ENCODE results near the gene HOXD3.

Gene HOXD3

GRCh38 chr2:176186024-176186423 is 28.9 kb downstream of the HOXD3 start:
- TF ChIP-seq REST (IDR thresholded peaks at IDR 0.05; ENCODE audit: insufficient read depth in 1 of 2, low read depth in 2 of 2, low read length in 2 of 2), result no peak

DNA sequence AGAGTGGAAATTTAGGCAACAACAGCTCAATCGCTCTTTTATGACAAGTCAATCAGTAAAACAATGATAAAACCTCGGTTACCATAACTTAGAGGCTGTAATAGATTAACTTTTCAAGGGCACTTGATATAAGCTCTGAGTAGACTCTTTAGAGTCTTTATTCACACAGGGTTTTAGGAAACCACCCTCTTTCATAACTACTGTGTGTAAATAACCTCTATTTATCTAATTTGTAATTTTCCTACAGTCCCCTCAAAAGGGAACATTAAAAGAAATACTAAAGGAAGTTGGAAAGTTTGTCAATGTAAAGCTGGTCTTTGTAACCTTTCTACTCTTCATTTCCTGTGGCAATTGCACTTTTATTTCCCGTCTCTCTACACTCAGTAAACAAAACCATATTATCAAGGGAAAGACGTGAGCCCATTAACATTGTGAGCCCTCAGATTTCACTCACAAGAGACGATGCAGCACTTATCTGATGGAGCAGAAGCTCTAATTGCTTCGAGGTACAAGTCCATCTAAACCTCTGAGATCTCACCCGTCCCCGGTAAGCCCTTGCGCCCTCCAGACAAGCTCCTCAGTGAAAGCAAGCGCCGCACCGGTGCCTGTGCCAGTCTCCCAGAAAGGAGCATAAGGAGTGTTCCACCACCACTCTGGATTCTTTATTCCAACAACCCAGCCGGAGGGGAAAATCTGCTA is 30.2 kb downstream of the HOXD3 start:
- TF ChIP-seq FOXP2 (optimal IDR thresholded peaks at IDR 0.05; ENCODE audit: borderline replicate concordance, extremely low read depth, extremely low read length, insufficient read depth) (no peak), POLR2AphosphoS5 (IDR thresholded peaks at IDR 0.05; ENCODE audit: low read depth, low read length) (no peak), REST (IDR thresholded peaks at IDR 0.05; ENCODE audit: insufficient read depth in 1 of 2, low read depth in 2 of 2, low read length in 2 of 2) (no peak), SIN3A (IDR thresholded peaks at IDR 0.05; ENCODE audit: borderline replicate concordance, insufficient read depth, low read length) (no peak), TAF1 (IDR thresholded peaks at IDR 0.05; ENCODE audit: borderline replicate concordance, insufficient read depth, low read length) (no peak)

- TF ChIP-seq TAF1 (IDR thresholded peaks at IDR 0.05; ENCODE audit: borderline replicate concordance, insufficient read depth, low read length) (no peak), SIN3A (IDR thresholded peaks at IDR 0.05; ENCODE audit: borderline replicate concordance, insufficient read depth, low read length) (no peak), REST (IDR thresholded peaks at IDR 0.05; ENCODE audit: insufficient read depth in 1 of 2, low read depth in 2 of 2, low read length in 2 of 2) (no peak), POLR2AphosphoS5 (IDR thresholded peaks at IDR 0.05; ENCODE audit: low read depth, low read length) (no peak), FOXP2 (optimal IDR thresholded peaks at IDR 0.05; ENCODE audit: borderline replicate concordance, extremely low read depth, extremely low read length, insufficient read depth) (no peak)
These were observed 31.0 kb downstream of the HOXD3 start, which contains the start of gene HOXD1 for GRCh38 chr2:176187899-176188773. HOXD1 (plus strand) TSS chr2:176188668; CDS start chr2:176188802, 134 bp downstream.

DNA sequence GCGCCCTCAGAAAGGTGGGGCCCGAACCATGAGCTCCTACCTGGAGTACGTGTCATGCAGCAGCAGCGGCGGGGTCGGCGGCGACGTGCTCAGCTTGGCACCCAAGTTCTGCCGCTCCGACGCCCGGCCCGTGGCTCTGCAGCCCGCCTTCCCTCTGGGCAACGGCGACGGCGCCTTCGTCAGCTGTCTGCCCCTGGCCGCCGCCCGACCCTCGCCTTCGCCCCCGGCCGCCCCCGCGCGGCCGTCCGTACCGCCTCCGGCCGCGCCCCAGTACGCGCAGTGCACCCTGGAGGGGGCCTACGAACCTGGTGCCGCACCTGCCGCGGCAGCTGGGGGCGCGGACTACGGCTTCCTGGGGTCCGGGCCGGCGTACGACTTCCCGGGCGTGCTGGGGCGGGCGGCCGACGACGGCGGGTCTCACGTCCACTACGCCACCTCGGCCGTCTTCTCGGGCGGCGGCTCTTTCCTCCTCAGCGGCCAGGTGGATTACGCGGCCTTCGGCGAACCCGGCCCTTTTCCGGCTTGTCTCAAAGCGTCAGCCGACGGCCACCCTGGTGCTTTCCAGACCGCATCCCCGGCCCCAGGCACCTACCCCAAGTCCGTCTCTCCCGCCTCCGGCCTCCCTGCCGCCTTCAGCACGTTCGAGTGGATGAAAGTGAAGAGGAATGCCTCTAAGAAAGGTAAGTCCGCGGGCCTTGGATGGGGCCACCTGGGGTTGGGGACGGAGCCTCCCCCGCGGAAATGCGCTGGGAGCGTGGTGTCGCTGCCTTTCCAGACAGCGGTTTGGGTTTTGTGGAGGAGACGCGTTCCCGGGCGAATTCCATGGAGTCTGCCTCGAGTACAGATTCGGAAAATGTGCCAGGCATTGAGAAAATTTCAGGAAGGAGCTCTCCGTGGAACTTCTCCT is 31.9 kb downstream of the HOXD3 start:
- TF ChIP-seq POLR2AphosphoS5 (IDR thresholded peaks at IDR 0.05; ENCODE audit: low read depth, low read length), result no peak
- TF ChIP-seq TAF1 (IDR thresholded peaks at IDR 0.05; ENCODE audit: borderline replicate concordance, insufficient read depth, low read length), result no peak
- TF ChIP-seq SIN3A (IDR thresholded peaks at IDR 0.05; ENCODE audit: borderline replicate concordance, insufficient read depth, low read length), result no peak
- TF ChIP-seq REST (IDR thresholded peaks at IDR 0.05; ENCODE audit: insufficient read depth in 1 of 2, low read depth in 2 of 2, low read length in 2 of 2), result no peak

All from PFSK-1 (cell line).